ENCODE data around the gene NIT2.
"Not testable (repeated sequence)": the region's sequence is repeated elsewhere in the genome, so short reads cannot be mapped to it uniquely, and the experiment has no call there.

The NIT2 gene

DNA sequence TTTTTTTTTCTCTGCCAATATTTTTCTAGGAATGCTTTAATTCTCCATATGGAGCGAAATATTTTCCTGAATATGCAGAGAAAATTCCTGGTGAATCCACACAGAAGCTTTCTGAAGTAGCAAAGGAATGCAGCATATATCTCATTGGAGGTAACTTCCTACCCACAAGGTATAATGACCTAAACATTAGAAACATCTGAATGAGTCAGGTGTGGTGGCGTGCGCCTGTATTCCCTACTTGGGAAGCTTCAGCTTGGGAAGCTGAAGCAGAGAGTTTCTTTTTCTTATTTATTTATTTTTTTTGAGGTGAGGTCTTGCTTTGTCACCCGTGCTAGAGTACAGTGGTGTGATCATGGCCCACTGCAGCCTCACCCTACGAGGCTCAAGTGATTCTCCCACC is 5.2 kb downstream of the NIT2 start:
- DNase-seq = no peak

DNA sequence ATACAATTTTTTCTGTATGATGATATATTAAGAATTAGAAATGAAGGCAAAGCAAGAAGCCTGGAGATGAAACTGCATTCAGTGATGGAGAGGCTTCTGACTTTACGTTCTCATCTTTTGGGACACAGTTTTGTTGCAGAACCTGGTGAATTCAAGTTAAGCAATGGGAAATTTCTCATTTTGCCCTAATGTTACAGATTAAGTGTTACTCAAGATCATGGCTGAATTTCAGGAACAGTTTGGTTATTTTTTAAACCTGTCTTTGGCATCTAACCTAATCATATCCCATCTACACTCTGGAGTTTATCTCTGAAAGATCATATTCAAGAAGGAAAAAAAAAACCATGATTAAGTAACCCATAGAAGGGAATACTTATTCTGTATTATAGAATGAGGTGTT is 6.0 kb downstream of the NIT2 start:
- DNase-seq = no peak

DNA sequence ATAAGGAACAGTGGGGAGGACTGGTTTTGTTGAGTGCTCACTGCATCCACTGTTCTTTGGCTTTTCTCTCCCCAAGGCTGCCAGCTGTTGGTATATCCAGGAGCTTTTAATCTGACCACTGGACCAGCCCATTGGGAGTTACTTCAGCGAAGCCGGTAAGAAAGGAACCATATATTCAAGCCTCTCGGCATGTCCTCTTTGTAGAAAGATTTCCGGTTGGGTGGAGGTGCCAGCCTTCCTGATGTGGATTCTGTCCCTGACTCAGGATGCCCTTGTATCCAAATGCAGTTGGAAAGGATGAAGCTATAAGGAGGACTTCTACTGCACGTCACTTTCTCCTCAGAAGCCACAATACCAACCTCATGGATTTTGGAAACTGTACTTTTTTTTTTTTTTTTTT is 14.2 kb downstream of the NIT2 start:
- no peak for DNase-seq

DNA sequence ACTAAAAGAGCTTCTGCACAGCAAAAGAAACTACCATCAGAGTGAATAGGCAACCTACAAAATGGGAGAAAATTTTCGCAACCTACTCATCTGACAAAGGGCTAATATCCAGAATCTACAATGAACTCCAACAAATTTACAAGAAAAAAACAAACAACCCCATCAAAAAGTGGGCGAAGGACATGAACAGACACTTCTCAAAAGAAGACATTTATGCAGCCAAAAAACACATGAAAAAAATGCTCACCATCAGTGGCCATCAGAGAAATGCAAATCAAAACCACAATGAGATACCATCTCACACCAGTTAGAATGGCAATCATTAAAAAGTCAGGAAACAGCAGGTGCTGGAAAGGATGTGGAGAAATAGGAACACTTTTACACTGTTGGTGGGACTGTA is 17.2 kb downstream of the NIT2 start:
- not testable (repeated sequence) for DNase-seq

DNA sequence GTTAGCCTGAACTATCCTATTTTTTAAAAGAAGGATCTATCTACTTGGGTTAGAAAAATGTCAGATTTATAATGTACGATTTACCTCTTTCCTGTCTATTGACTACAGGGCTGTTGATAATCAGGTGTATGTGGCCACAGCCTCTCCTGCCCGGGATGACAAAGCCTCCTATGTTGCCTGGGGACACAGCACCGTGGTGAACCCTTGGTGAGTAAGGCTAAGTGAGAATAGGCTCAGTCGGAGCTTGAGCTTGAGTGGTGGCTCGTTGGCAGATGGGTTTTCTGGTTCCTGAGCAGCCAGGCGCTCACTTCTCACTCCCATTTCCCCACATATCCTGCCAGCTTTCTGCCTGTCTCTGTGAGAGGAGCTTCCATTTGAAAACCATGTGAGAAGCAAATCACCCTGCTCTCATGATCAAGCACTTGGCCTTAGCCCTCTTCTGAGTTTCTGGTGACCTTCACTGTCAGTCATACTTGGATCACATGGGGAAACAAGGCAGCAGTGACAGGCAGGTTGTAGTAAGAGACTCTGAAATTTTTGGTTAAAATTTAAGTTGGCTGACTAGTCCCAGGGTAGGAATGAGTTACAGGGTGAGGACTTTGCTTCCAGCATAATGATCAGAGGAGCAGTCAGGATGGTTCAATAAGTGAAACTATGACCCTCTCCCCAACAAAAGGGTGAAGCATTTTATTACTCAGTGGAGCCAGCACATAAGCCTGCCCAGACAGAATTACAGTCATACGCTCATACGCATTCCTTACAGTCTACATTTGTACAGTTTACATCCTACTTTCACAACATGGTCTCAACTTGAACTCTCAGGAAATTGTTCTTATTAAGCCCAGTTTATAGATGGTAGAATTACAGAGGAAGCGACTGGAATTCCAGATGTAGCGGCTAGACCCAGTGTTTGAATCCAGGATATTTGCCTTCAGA is 18.0 kb downstream of the NIT2 start:
- no peak for DNase-seq

DNA sequence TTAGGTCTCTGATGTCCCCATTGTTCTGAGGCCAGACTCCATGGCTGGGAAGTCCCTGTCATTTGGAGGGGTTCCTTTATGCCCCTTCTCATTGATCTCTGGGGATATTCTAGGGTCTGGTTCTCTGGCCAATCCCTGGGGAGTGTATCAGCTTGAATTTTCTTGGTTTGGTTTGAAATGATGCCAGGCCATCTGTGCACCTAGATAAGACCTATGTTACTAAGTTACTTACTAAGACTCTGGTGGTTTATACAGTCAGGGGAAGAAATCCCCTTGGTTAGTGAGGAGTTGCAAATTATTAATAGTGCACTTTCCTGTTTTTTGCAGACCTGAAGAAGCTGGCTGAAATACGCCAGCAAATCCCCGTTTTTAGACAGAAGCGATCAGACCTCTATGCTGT is 20.3 kb downstream of the NIT2 start:
- no peak for DNase-seq

DNA sequence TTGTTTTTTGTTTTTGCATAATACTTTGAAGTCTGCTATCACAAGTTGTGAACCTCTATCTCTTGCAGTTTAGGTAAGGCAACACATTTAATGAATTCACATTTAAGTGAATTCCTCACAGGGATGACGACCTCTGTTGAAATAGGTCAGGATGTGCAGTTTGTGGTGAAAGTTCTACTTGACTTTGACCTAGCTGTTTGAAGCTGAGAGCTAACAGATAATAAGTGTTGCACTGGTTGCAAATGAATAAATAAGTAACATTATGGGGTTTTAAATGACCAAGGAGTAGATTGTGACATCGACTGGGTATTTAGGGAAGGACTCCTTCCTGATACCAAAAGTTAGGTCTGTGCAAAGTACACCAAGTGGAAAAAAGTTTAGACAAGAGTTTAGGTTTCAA is 23.9 kb downstream of the NIT2 start:
- no peak for DNase-seq

DNA sequence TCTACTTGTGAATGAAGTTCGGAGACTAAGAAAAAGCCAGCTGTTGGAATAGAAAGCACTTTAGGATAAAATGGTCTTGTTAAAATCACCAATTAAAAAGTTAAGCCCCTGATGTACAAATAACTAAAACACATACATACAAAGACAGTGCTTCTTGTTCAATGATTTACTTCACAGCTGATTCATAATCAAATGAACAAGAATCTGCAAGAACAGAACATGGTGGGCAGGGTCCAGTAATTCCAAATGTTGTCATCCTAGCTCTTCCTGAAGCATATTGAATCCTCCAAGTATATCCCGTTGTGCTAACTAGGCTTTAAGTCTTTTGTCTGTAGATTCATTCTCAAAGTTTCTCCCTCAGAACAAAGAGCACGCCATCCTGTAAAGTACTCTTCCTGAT is 24.5 kb downstream of the NIT2 start:
- no peak for DNase-seq

DNA sequence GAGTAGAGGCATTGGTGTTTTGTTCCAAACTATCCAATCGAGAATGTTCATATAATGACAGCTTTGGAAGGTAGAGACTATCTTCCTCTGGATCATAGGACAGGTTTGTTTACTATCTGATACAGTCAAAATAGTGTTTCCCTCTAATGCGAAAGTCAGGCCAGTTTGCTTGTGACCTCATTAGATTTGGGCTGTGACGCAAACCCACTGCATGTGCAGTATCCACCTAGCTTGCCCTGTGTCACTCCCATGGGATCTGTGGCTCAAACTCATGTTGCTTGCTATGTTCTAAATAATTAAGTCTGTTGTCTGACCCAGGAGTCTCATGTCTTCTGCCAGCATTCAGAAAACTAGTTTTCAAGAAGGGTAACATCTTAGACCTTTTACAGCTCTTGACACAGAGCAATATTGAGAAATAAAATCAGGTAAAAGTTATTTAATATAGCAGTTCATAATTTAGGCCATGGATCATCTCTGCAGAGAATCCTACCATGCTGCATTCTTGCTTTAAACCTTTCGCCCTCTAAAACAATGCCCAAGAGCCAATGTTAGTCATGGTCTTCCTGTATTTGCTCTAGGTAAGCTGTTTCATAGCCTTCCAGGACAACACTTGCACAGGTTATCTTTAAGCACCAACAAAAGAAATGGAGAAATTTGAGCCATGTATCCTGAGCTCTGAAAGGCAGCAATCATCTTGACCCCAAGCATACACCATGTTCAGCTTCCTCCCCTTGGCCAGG is 26.4 kb downstream of the NIT2 start:
- no peak for DNase-seq

DNA sequence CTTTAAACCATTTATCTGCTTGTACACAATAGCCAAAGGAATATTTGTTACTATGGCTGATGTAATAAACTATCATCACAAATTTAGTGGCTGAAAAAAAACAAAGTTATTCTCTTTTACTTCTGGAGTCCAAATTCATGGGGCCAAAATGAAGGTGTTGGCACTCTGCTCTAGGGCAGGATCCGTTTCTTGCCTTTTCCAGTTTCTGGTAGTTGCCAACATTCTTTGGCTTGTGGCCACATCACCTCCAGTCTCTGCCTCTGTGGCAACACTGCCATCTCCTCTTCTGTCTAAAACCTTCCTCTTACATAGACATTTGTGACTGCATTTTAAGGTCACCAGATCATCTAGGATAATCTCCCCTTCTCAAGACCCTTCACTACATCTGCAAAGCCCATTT is 27.3 kb downstream of the NIT2 start:
- no peak for DNase-seq

DNA sequence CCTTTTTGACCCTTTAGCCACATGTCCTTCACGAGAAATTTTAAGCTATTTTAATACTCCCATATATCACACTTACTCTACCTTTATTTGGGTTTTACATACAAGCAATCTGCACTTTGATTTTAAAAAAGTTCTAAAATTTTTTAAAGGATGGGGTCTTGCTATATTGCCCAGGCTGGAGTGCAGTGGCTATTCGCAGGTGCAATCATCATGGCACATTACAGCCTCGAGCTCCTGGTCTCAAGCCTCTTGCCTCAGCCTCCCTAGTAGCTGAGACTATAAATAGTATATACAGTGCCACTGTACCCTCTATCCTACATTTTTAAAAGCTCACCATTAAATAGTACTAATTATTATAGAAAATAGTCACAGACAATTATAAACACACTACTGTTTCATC is 29.9 kb downstream of the NIT2 start:
- DNase-seq = no peak

DNA sequence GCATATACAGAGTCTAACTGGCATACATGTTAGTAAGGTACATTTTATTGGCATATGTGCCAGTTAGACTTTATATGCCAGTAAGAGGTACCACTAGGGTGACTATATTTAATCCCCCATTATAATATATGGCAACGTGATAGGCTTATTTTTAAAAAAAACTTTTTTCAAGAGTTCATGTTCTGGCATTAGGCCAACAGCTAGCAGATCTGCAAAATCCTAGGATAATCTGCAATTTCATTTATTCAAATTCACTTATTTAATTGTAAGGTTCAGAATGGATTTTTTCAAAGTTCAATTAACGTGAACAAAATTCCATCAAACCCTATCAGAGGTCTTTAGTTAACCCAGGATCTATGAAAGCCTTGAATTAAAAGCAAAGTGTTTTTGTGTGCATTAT is 31.9 kb downstream of the NIT2 start:
- no peak for DNase-seq

DNA sequence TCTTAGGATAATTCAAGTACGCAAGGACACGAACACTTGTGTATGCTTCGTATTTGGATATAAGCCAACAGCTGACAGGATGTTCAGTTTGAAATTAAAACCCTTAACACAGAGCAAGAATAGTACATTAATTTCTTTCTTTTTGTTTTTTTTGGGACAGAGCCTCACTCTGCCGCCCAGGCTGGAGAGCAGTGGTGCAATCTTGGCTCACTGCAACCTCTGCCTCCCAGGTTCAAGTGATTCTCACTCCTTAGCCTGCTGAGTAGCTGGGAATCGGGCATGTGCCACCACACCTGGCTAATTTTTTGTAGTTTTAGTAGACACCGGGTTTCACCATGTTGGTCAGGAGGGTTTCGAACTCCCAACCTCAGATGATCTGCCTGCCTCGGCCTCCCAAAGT is 33.9 kb downstream of the NIT2 start:
- DNase-seq = no peak

DNA sequence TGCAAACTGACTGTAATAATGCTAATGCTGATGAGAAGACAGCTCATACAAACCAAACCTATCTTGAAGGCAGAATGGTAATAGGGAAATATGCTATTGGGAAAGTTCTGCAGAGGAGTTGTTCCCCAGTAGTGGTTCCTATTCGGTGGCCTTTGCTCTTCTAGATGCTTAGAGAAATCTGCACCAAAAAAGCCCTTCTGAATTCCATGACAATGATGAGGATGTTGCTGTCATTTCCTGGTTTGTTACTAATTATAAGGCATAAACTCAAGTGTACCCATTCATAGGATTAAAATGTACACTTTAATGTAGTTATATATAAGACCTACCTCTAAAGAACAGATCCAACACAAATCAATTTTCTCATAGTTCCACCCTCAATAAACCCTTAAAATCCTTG is 36.2 kb downstream of the NIT2 start:
- DNase-seq = no peak

DNA sequence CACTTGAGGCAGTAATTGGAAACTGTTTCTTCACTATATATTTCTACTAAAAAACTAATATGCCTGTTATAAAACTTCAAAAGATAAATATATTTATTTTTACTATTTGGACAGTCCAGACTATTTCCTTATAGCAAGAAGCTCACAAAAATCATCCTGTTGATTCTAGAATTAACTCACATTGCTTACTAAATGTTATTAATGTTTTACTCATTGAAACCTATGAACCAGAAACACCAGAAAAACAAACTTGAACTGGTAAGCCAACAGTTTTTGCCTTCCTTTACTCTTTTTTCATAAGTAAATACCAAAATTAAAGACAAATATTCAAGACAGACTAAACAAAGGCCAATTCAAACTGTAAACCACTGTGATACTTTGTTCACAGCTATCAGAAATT is 40.0 kb downstream of the NIT2 start:
- no peak for DNase-seq

DNA sequence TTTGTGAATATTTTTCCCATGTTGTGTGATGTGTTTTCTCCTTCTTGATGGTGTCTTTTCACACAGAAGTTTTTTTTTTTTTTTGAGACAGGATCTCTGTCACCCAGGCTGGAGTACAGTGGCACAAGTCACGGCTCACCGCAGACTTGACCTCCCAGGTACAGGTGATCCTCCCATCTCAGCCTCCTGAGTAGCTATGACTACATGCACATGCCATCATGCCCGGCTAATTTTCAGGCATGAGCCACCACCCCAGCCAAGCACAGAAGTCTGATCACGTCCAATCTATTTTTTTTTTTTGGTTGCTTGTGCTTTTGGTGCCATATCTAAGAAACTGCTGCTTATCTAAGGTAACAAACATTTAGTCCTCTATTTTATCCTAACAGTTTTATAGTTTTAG is 41.7 kb downstream of the NIT2 start:
- DNase-seq = no peak

DNA sequence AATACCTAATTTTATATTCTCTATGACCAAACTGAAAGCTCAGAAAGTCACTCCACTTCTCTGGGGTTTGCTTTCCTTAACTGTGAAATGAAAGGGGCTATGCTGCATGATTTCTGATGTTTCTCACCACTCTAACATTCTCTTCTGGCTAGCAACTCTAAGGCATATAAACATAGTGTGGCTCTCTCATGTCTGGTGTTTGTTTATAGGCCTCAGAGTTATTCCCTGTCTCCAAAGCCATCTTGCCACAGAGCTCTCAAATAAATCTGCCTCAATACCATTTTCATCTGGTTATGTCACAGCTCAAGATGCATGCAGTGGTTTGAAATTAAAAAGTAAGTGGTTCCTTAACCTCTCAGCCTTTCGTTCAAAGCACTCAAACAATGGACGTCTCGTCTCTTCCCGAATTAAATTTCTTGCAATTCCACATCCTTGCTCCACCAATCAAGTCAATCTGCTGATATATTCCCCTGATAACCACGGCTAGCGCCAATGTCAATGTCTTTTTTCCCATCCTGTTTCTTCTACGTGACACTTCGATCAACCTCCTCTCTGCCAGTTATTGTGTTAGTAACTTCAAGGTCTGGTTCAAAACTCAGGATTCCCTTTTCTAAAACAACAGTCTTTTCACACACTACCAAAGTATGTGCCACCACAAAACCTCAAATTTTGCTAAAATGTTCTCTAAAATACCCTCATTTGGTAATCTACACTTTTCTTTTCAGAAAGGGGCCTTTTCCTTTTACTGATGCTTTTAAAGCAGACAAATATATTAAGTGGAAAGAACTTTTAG is 50.4 kb downstream of the NIT2 start:
- no peak for DNase-seq

DNA sequence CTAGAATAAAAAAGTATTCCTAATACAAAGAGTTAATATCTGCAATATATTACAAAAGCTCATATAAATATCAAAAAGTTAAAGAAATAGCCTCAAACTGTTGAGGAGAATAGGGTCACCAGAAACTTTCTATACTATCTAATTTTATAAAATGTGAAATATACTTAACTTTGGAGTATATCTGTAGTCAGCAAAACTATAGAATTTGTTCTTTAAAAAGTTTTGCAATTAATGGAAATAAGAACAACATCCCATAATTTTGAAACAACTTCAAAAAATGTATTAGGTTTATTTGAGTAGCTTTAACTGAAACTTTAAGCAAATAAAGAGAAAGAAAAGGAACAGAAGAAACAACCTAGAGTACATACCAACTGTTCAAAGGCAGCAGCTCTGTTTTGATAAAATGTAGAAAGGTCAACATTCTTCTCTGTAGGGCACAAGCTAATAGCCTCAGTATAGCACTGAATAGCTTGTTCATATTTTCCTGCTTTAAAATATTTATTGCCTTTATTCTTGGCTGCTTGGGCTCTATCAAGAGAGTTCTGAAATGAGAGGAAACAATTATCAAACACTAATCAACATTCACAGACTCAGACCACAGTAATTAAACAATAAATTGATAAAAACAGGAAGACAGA is 52.0 kb downstream of the NIT2 start:
- no peak for DNase-seq

DNA sequence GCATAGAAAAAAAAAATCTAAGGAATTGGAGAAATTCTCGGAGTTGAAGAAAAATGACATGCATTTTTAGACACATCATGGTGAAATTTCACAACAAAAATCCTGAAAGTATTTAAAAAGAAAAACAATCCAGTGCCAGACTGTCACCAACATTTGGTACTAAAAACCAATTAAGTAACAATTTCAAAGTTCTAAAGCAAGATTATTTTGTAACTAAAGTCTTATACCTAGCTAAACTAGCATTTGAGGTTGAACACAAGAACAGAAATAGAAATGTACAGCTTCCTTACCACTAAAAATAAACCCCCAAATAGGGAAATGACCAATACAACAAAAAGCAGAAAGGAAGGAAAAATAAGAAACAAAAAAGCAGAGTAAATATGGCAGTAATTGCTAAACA is 54.5 kb downstream of the NIT2 start:
- no peak for DNase-seq

DNA sequence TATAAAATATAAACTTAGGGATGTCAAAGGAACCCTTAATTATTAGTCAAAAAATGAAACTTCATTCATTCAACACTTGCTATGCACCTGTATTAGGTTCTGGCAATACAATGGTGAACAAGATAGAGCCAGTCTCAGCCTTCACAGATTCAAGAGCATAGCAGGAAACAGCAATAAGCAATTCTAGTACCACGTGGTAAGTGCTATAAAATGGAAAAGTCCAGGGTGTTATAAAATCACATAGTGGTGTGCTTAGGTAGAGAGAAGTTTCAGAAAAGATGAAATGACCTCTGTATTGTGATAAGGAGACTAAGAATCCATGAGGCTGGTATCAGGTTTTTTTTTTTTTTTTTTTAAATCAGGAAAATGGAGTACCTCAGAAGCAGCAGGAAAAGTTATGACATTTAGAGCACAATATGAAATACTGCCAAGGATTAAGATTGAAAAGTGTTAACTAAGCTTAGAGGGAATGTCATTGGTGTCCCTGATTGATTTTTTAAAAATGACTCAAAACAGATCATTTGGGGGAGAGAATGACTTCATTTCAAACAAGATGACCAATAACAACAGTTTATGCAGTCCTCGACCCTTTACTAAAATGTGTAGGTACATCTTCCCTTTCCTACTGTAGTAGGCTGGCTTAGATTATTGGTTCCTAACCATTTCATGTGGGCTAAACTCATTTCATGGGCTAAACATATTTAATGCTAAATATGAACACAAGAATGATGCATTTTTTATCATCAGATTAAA is 61.3 kb downstream of the NIT2 start:
- no peak for DNase-seq

DNA sequence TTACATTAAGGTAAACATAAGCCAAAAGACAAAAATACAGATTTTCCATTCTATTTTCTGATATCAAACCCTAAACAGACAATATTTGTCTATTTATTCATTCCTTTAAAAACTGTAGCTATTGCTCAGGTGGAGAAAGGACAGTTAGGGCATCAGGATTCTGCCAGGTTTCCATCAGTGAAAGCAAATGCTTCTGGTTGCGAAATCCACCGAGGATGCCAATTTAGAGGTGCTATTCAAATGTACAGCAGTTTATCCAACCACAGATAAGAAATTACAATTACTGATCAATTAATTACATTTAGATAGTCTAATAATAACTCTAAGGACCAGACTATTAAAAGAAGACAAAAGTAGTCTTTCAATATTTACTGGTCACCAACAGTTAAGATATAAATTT is 62.4 kb downstream of the NIT2 start:
- no peak for DNase-seq

DNA sequence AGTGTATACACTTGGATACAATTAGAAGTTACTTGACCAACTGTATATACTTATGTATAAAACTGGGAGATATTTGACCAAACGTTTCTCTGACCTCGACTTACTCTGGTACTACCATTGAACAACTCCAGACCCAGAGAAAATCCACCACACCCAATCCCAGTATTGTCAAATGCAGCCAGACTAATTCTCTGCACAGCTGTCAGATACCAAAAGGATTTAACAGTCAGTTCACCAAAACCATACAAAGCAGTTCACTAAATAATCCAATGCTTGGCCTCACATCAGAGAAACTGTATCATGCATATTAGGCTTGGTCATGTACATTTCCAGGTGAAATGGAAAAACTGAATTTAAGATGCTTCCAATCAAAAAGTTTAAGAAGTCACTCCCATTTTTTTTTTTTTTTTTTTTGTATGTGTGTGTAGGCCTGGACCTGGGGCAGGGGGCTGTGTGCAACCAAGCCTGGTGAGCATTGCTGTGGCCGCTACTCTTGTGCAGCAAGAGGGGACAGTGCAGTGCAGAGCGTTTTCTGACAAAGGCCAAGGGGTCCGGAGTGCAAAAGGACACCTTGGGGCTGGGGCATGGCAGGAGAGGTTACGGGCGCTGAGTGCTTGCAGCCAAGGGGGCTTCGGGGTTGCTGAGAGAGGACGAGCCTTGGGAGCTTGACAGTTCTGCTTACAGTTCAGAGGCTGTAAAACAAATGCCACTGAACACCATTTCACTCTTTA is 64.9 kb downstream of the NIT2 start:
- DNase-seq = no peak

Measured in NCI-H1694 treated with DMSO at 0.1 percent for 48 hours (cell line).